NCI-H2227 (cell line): ENCODE data around the gene NGRN.
"Not testable (repeated sequence)": the region's sequence is repeated elsewhere in the genome, so short reads cannot be mapped to it uniquely, and the experiment has no call there.

Source experiments
- DNase-seq: peaks from one replicate; lab custom pipeline; 2025; ENCODE audit not compliant: unreplicated experiment; lab: John Stamatoyannopoulos, UW

NGRN gene

GRCh38 chr15:90234096-90234988, 31.1 kb upstream of the NGRN start, which contains the start of gene GDPGP1:
Gene GDPGP1, plus strand, starts transcription at chr15:90234209. Its CDS starts 6,700 bp downstream, at chr15:90240909.
- DNase-seq: peak; percentile 20

- no peak for DNase-seq
Observed at GRCh38 chr15:90239371-90239770, 26.1 kb upstream of the NGRN start.

- DNase-seq: no peak
Observed at GRCh38 chr15:90240856-90241255, 24.6 kb upstream of the NGRN start.

- DNase-seq: no peak
Observed at GRCh38 chr15:90241343-90242192, 23.9 kb upstream of the NGRN start.

GRCh38 chr15:90243943-90244639, 21.4 kb upstream of the NGRN start:
- no peak for DNase-seq

GRCh38 chr15:90248789-90249202, 16.7 kb upstream of the NGRN start:
- peak; percentile 14 for DNase-seq

GRCh38 chr15:90249203-90249863, 16.1 kb upstream of the NGRN start, which contains the start of gene TTLL13:
Gene TTLL13, plus strand, starts transcription at chr15:90249556. Its CDS starts 1,075 bp downstream, at chr15:90250631.
- DNase-seq: peak; percentile 93

GRCh38 chr15:90257776-90258175, 7.7 kb upstream of the NGRN start:
- no peak for DNase-seq

GRCh38 chr15:90259524-90259923, 5.9 kb upstream of the NGRN start:
- DNase-seq: no peak

GRCh38 chr15:90260731-90261130, 4.7 kb upstream of the NGRN start:
- not testable (repeated sequence) for DNase-seq

GRCh38 chr15:90261811-90262210, 3.7 kb upstream of the NGRN start:
- DNase-seq: no peak

- no peak for DNase-seq
Observed at GRCh38 chr15:90262426-90262825, 3.0 kb upstream of the NGRN start.

- no peak for DNase-seq
Observed at GRCh38 chr15:90264671-90265070, 801 bp upstream of the NGRN start.

GRCh38 chr15:90266061-90266431, 574 bp downstream of the NGRN start:
- DNase-seq: peak; percentile 35

- peak; percentile 13 for DNase-seq
Observed at GRCh38 chr15:90266485-90266884, 1.0 kb downstream of the NGRN start.

GRCh38 chr15:90268415-90268814, 2.9 kb downstream of the NGRN start:
- DNase-seq: no peak

GRCh38 chr15:90270502-90271150, 5.2 kb downstream of the NGRN start:
- DNase-seq: no peak

GRCh38 chr15:90271459-90272166, 6.1 kb downstream of the NGRN start:
- no peak for DNase-seq

- DNase-seq: not testable (repeated sequence)
Observed at GRCh38 chr15:90278467-90278866, 13.0 kb downstream of the NGRN start.
